ENCODE results near the gene MSANTD7. TPM values are rescaled to one million over a fixed set of nuclear protein-coding genes. Genes with fewer than 3 reads are reported as not detected.

Gene MSANTD7
- total and polyA plus RNA-seq, 2 of the 13 experiments (the other 11 are each of a cell fraction or from before 2014, with no cell fraction given): 3.7 to 16.7 TPM

- TF ChIP-seq KIAA2018 (CRISPR knock-in tag; IDR thresholded peaks at IDR 0.05; ENCODE audit: borderline replicate concordance) (no peak), ZMYM2 (CRISPR knock-in tag; IDR thresholded peaks at IDR 0.05) (no peak), ZNF34 (CRISPR knock-in tag; IDR thresholded peaks at IDR 0.05; ENCODE audit: borderline replicate concordance) (no peak), KMT2B (CRISPR knock-in tag; IDR thresholded peaks at IDR 0.05) (no peak), FOXO4 (CRISPR knock-in tag; conservative IDR thresholded peaks at IDR 0.05) (no peak)
- TF ChIP-seq, protein P1, sequence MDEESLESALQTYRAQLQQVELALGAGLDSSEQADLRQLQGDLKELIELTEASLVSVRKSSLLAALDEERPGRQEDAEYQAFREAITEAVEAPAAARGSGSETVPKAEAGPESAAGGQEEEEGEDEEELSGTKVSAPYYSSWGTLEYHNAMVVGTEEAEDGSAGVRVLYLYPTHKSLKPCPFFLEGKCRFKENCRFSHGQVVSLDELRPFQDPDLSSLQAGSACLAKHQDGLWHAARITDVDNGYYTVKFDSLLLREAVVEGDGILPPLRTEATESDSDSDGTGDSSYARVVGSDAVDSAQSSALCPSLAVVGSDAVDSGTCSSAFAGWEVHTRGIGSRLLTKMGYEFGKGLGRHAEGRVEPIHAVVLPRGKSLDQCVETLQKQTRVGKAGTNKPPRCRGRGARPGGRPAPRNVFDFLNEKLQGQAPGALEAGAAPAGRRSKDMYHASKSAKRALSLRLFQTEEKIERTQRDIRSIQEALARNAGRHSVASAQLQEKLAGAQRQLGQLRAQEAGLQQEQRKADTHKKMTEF (CRISPR knock-in tag; IDR thresholded peaks at IDR 0.05): no peak
Measured at GRCh38 chr10:14859043-14859442, 20.9 kb downstream of the MSANTD7 start (continued).
